IPS-20b (cell line): ENCODE measurements around the gene CNNM1.

Experiments
- H3K27ac ChIP-seq: one replicate; pipeline ENCODE4 v1.5.1; 2013; ENCODE audit warnings: low read length
- H3K27me3 ChIP-seq: 2 replicates; pipeline ENCODE4 v1.6.1; 2013; ENCODE audit warnings: mild to moderate bottlenecking, low read length, inconsistent platforms; ENCODE audit not compliant: insufficient read depth
- H3K36me3 ChIP-seq: 2 replicates; pipeline ENCODE4 v1.6.1; 2013; ENCODE audit warnings: low read depth, mild to moderate bottlenecking, inconsistent platforms, low read length, moderate library complexity; ENCODE audit not compliant: insufficient read depth
- H3K4me1 ChIP-seq: 2 replicates; pipeline ENCODE4 v1.6.1; 2013; ENCODE audit warnings: mild to moderate bottlenecking, control low read depth, inconsistent platforms, low read length, moderate library complexity; ENCODE audit not compliant: insufficient read depth
- H3K4me3 ChIP-seq: 2 replicates; pipeline ENCODE4 v1.5.1; 2013; ENCODE audit warnings: mild to moderate bottlenecking, low read length, inconsistent platforms
- H3K9ac ChIP-seq: 2 replicates; pipeline ENCODE4 v1.6.1; 2013; ENCODE audit warnings: low read depth, mild to moderate bottlenecking, inconsistent platforms, low read length, moderate library complexity
- H3K9me3 ChIP-seq: 2 replicates; pipeline ENCODE4 v1.6.1; 2013; ENCODE audit warnings: mild to moderate bottlenecking, low read depth, low read length, inconsistent platforms; ENCODE audit not compliant: insufficient read depth

CNNM1 gene

DNA sequence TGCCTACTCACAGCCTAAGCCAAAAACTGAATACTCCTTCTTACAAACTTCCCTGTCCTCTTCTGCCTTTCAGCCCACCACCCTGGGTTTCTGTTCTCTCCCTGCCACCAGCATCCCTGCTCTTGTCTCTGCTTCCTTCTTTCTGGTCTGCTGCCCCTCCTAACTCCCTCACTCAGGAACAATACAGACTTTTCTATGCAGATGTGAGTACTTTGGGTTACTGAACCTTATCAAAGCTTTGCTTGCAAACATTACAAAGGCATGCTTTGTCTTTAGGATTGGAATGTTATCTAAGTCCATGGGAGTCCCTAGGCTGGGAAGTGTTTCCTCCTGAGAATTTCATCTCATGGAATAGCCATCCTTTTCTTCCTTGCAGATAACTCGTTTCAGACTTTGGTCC is 28.9 kb downstream of the CNNM1 start:
- H3K9ac ChIP-seq = no peak overlapping the region

GRCh38 chr10:99360934-99361333 is 31.8 kb downstream of the CNNM1 start:
- Histone ChIP-seq H3K4me3 (no peak overlapping the region), H3K9ac (no peak overlapping the region), H3K27me3 (peaks cover 7% of the 10 kb centered on the region), H3K27ac (no peak overlapping the region), H3K36me3 (no peaks in the 10 kb centered on the region), H3K4me1 (peaks cover 12% of the 10 kb centered on the region; the same call in 1 of the 2 replicates), H3K9me3 (no peaks in the 10 kb centered on the region)

More for the DNA sequence above, 28.9 kb downstream of the CNNM1 start:
- Histone ChIP-seq H3K36me3 (no peaks in the 10 kb centered on the region), H3K9me3 (no peaks in the 10 kb centered on the region), H3K27ac (no peak overlapping the region), H3K4me1 (peaks cover 12% of the 10 kb centered on the region; the same call in 1 of the 2 replicates), H3K4me3 (peak overlapping the region; percentile 8; the same call in 1 of the 2 replicates), H3K27me3 (peaks cover 7% of the 10 kb centered on the region)

GRCh38 chr10:99364125-99364524 is 35.0 kb downstream of the CNNM1 start:
- Histone ChIP-seq H3K27ac (no peak overlapping the region), H3K9ac (no peak overlapping the region), H3K27me3 (no peaks in the 10 kb centered on the region), H3K36me3 (no peaks in the 10 kb centered on the region), H3K9me3 (no peaks in the 10 kb centered on the region), H3K4me3 (no peak overlapping the region), H3K4me1 (peaks cover 2% of the 10 kb centered on the region)

- H3K36me3 ChIP-seq = no peaks in the 10 kb centered on the region
- H3K4me3 ChIP-seq = no peak overlapping the region
- H3K9ac ChIP-seq = no peak overlapping the region
- no peaks in the 10 kb centered on the region for H3K9me3 ChIP-seq
- H3K27ac ChIP-seq = no peak overlapping the region
- peaks cover 2% of the 10 kb centered on the region; the same call in 1 of the 2 replicates for H3K4me1 ChIP-seq
- no peaks in the 10 kb centered on the region for H3K27me3 ChIP-seq
These were observed 36.2 kb downstream of the CNNM1 start for GRCh38 chr10:99365311-99365710.

DNA sequence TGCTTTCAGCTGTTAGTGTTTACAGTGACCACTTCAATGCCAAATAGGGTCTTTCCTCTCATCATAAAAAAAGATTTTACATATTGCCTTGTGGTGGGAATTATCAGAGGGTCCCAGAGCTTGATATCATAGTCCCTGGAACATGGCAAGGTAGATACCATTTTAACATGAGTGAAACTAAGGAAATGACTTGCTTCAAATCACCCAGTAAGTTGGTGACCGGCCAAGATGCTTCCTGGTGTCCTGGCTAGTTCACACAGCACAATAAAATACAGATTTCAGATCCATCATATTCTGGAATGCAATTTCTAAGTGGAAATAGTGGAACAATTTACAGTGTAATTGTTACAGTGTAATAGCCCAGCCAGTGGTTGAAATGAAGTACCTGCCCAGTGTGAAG is 36.6 kb downstream of the CNNM1 start:
- H3K9me3 ChIP-seq = no peaks in the 10 kb centered on the region
- H3K9ac ChIP-seq = no peak overlapping the region
- no peaks in the 10 kb centered on the region for H3K27me3 ChIP-seq
- peaks cover 2% of the 10 kb centered on the region; the same call in 1 of the 2 replicates for H3K4me1 ChIP-seq
- H3K4me3 ChIP-seq = no peak overlapping the region
- no peaks in the 10 kb centered on the region for H3K36me3 ChIP-seq
- no peak overlapping the region for H3K27ac ChIP-seq

DNA sequence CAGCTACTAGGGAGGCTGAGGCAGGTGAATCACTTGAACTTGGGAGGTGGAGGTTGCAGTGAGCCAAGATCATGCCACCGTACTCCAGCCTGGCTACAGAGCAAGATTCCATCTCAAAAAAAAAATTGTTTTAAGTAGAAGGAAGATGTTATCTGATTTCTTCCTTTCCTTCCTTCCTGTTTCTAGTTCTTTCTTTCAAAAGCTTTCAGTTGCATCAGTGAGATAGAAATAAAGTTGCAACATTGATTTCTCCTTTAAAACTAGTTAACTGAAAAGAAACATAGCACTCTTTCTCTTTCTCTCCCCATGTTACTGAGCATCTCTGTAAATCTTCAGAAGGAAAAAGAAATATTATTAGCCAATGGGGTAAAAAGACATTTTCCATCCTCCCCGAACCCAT is 37.5 kb downstream of the CNNM1 start:
- Histone ChIP-seq H3K27me3 (no peaks in the 10 kb centered on the region), H3K9me3 (no peaks in the 10 kb centered on the region), H3K9ac (no peak overlapping the region), H3K36me3 (no peaks in the 10 kb centered on the region), H3K27ac (no peak overlapping the region), H3K4me1 (peaks cover 2% of the 10 kb centered on the region; the same call in 1 of the 2 replicates), H3K4me3 (no peak overlapping the region)

- H3K27ac ChIP-seq = no peak overlapping the region
- no peaks in the 10 kb centered on the region for H3K27me3 ChIP-seq
- peaks cover 2% of the 10 kb centered on the region; the same call in 1 of the 2 replicates for H3K4me1 ChIP-seq
- no peak overlapping the region for H3K4me3 ChIP-seq
- no peaks in the 10 kb centered on the region for H3K9me3 ChIP-seq
- H3K9ac ChIP-seq = no peak overlapping the region
- H3K36me3 ChIP-seq = no peaks in the 10 kb centered on the region
These were observed 39.5 kb downstream of the CNNM1 start for GRCh38 chr10:99368646-99369045.

GRCh38 chr10:99369126-99369525 is 40.0 kb downstream of the CNNM1 start:
- H3K27ac ChIP-seq = no peak overlapping the region
- no peaks in the 10 kb centered on the region for H3K9me3 ChIP-seq
- no peaks in the 10 kb centered on the region for H3K36me3 ChIP-seq
- H3K9ac ChIP-seq = no peak overlapping the region
- no peaks in the 10 kb centered on the region for H3K27me3 ChIP-seq
- no peak overlapping the region for H3K4me3 ChIP-seq
- H3K4me1 ChIP-seq = peaks cover 2% of the 10 kb centered on the region; the same call in 1 of the 2 replicates

GRCh38 chr10:99369551-99369950 is 40.4 kb downstream of the CNNM1 start:
- no peak overlapping the region for H3K4me3 ChIP-seq
- no peak overlapping the region for H3K9ac ChIP-seq
- no peaks in the 10 kb centered on the region for H3K27me3 ChIP-seq

DNA sequence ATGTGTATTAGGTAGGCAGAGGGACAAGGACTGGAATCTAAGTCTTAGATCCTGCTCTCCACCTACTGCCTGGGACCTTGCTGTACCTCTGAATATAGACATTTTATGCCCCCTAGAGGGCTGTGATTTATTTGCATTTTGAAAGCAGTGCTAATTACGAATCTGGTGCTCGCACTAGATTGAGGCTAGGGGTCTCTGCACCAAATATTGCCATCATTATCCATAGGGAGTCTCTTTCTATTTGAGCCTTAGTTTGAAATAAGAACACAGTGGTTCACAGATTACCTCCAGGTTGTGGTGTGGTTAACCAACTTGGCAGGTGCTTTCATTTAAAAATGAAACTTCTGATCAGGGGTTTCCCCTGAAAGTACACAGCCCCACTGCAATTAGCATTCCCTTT is 41.8 kb downstream of the CNNM1 start:
- H3K36me3 ChIP-seq = no peaks in the 10 kb centered on the region
- H3K27ac ChIP-seq = no peak overlapping the region
- peaks cover 2% of the 10 kb centered on the region; the same call in 1 of the 2 replicates for H3K4me1 ChIP-seq
- H3K4me3 ChIP-seq = no peak overlapping the region
- H3K9ac ChIP-seq = no peak overlapping the region
- H3K27me3 ChIP-seq = no peaks in the 10 kb centered on the region
- no peaks in the 10 kb centered on the region for H3K9me3 ChIP-seq

More at GRCh38 chr10:99369551-99369950, 40.4 kb downstream of the CNNM1 start:
- no peak overlapping the region for H3K27ac ChIP-seq
- no peaks in the 10 kb centered on the region for H3K9me3 ChIP-seq
- H3K4me1 ChIP-seq = peaks cover 2% of the 10 kb centered on the region; the same call in 1 of the 2 replicates
- H3K36me3 ChIP-seq = no peaks in the 10 kb centered on the region

DNA sequence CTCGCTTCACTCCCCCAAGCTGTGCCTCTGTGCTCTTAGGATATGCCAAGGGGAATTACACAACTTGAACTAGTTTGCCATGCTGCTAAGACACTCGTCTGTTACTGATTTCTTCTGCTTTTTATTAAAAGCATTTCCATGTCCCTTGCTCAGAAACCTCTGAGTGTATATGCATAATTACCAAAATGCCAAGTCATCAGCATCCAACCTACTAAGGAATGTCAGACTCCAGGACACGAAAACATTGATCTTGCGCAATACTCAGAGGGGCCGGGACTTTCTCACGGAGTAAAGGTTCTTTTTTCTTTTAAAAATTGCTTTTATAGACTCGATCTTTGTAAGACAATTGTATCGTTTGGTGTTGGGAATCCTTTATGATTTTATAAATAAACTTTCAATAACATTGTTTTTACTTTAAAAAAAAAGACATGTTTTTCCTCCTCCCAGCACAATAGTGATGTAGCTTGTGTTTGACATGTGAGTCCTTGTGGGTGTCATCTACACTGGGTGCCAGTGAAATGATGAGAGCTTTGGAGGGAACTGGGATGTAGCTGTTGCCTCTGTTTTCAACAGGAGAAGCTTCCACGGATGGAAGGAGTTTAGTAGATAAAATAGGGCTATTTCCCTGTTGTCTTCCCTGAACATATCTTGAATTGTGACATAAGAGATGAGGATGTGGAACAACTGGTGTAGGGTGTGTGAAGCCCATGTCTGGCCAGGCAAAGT is 43.6 kb downstream of the CNNM1 start:
- H3K9me3 ChIP-seq = no peaks in the 10 kb centered on the region
- no peak overlapping the region for H3K4me3 ChIP-seq
- no peaks in the 10 kb centered on the region for H3K27me3 ChIP-seq
- no peaks in the 10 kb centered on the region for H3K36me3 ChIP-seq
- H3K9ac ChIP-seq = no peak overlapping the region
- H3K27ac ChIP-seq = no peak overlapping the region
- peaks cover 2% of the 10 kb centered on the region; the same call in 1 of the 2 replicates for H3K4me1 ChIP-seq

GRCh38 chr10:99374526-99374925 is 45.4 kb downstream of the CNNM1 start:
- Histone ChIP-seq H3K27me3 (no peaks in the 10 kb centered on the region), H3K36me3 (no peaks in the 10 kb centered on the region), H3K4me1 (no peaks in the 10 kb centered on the region), H3K9me3 (no peaks in the 10 kb centered on the region), H3K27ac (no peak overlapping the region), H3K9ac (no peak overlapping the region), H3K4me3 (no peak overlapping the region)
